GM10248 (cell line): ENCODE data around the gene CAMK1.

ENCODE experiments used
- CTCF ChIA-PET: fragments of 300-600 bp; sonication (Branson Sonifier 250); formaldehyde crosslinking; extraction: SDS; loops from one replicate; lab custom pipeline; 2021; ENCODE audit warnings: antibody characterized with exemption; lab: Yijun Ruan, JAX
- POLR2A ChIA-PET: fragments of 350-650 bp; sonication (Branson Sonifier 250); formaldehyde crosslinking; extraction: SDS; loops from one replicate; lab custom pipeline; 2020; ENCODE audit warnings: antibody characterized with exemption; lab: Yijun Ruan, JAX
- DNase-seq: peaks from one replicate; pipeline ENCODE4 v3.0.0; 2012; ENCODE audit errors: extremely low spot score
- CTCF ChIP-seq: IDR thresholded peaks from 2 replicates; pipeline ENCODE4 v1.5.1; 2012; ENCODE audit warnings: mild to moderate bottlenecking, low read depth; ENCODE audit errors: extremely low read depth, missing control alignments, control extremely low read depth

The CAMK1 gene

GRCh38 chr3:9760779-9761505 lies 8.8 kb downstream of the CAMK1 start:
- CTCF ChIA-PET = no interaction called here
- POLR2A ChIA-PET = no interaction called here
- TF ChIP-seq CTCF = no peak
- no peak for DNase-seq

DNA sequence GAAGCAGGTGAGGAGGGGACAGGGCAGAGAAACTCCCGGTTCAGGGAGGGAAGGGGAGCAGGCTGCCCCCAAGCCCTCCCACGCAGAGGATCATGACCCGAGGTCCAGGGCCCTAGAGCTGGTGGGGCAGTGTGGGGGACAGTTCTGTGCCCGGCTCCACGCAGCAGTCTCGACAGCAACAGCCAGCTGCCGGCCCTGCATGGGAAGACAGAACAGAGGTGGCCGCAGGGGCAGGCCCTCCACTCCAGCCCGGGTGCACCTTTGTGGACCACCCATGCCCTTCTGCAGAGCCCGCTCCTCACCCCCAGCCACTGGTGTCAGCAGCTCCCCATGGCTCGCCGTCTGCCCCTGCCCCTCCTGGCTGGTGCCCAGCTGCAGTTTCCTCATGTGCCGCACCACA lies 12.3 kb downstream of the CAMK1 start:
- no peak for TF ChIP-seq CTCF
- POLR2A ChIA-PET = no interaction called here
- CTCF ChIA-PET = no interaction called here
- no peak for DNase-seq

DNA sequence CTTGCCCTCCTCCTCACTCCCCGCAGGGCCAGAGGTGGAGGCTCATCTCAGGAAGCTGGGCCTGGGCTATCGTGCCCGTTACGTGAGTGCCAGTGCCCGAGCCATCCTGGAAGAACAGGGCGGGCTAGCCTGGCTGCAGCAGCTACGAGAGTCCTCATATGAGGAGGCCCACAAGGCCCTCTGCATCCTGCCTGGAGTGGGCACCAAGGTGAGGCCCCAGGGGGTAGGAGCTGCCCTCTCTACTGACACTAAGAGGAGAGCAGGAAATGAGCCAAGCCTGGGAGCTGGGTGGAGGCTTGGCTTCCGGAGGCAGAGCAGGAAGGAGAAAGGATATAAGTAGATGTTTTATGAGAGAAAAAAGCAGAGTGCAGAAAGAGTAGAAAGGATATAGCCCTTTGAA lies 15.1 kb downstream of the CAMK1 start:
- no peak for DNase-seq
- no peak for TF ChIP-seq CTCF
- ChIA-PET POLR2A (no interaction called here), CTCF (no interaction called here)

DNA sequence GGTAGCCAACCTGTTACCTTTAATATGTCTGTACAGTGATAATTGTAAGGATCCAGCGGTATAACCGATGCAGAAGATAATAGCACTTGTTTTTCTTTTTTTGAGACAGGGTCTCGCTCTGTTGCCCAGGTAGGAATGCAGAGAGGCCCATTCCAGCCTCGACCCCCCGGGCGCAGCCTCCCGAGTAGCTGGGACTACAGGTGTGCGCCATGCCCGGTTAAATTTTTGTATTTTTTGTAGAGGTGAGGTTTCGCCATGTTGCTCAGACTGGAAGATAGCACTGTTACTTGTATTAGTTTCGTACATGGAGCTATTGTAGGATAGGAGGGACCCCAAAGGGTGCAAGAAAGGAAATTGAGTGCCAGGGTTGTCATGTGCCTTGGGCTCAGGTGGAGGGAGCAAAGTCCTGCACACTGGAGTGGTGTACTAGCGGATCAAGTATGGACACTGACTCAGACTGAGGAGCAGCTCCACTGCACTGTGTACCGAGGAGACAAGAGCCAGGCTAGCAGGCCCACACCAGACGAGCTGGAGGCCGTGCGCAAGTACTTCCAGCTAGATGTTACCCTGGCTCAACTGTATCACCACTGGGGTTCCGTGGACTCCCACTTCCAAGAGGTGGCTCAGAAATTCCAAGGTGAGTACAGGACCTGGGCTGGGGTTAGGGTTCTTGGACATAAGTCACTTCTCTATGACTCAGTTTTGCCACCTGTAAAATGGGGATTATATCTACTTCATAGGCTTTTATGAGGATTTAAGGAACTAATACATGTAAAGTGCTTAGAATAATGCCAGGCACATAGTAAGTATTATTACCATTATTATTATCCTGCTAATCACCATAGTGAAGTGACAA lies 19.0 kb downstream of the CAMK1 start:
- CTCF ChIA-PET = interaction anchor here (0.8 to 4.5 kb wide), 4 partner anchors 10 to 42 kb away, joined by 3 to 21 read pairs (median 6); partner anchors contain the start of gene ARPC4
- POLR2A ChIA-PET = interaction anchor here (2.9 kb wide), 1 partner anchor 18 kb away, joined by 11 read pairs; the partner anchor contains the start of gene BRPF1
- TF ChIP-seq CTCF = no peak
- peak; percentile 48 for DNase-seq

DNA sequence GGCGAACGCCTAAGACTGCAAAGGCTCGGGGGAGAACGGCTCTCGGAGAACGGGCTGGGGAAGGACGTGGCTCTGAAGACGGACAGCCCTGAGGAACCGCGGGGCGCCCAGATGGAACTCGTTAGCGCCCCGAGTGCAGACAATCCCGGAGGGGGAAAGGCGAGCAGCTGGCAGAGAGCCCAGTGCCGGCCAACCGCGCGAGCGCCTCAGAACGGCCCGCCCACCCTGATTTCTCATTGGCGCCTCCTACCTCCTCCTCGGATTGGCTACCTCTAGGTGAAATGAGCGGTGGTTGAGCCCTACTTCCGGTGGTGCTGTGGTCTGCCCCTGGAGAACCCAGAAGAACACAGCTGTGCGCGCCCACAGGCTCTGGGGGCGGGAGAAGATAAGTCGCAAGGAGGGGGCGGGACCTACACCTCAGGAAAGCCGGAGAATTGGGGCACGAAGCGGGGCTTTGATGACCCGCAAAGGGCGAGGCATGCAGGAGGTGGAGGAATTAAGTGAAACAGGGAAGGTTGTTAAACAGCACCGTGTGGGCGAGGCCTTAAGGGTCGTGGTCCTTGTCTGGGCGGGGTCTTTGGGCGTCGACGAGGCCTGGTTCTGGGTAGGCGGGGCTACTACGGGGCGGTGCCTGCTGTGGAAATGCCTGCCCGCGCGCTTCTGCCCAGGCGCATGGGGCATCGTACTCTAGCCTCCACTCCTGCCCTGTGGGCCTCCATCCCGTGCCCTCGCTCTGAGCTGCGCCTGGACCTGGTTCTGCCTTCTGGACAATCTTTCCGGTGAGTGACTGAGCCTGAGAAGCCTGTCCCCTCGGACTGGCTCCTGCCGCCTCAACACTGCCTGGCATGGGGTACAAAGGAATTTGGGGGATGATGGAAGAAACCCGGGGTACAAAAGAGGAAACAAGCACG lies 19.8 kb downstream of the CAMK1 start, which contains the start of gene OGG1:
Gene OGG1, plus strand, starts transcription at position 308 of the 911 bp plus-strand sequence. Its CDS starts 335 bp downstream, at position 643.
- TF ChIP-seq CTCF = no peak
- DNase-seq = peak; percentile 98
- CTCF ChIA-PET = interaction anchor here (0.8 to 4.5 kb wide), 7 partner anchors 9 to 78 kb away, joined by 3 to 21 read pairs (median 3); partner anchors contain the start of genes ARPC4 and TADA3

More for the DNA sequence above, 19.8 kb downstream of the CAMK1 start, which contains the start of gene OGG1:
- POLR2A ChIA-PET = interaction anchor here (0.5 to 2.9 kb wide), 6 partner anchors 14 to 365 kb away, joined by 3 to 11 read pairs (median 4); partner anchors contain the start of genes ARPC4, BRPF1, EMC3 and TADA3
